ENCODE results near the gene ZFP62.

DNA sequence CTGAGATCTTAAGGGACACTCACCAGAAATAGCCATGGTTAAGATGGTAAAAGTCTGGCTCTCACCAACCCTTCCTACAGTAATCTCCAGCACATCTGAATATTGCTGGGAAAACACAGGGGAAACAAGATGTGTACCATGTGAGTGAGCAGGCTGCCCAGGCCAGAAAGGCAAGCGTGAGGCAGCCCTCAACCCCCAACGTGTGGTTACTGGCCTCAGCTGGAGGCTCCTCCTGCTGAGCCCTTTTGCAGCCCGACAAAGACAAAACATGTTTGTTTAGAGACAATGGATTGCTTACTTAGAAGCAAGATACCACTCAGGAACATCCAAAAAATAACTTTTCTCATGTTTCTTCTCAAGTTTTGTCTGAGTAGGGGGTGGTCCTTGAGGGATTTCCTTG, 16.6 kb downstream of the ZFP62 start:
- TF ChIP-seq MAFK (IDR thresholded peaks at IDR 0.05; ENCODE audit: low read depth, low read length) (no peak), POLR2A (IDR thresholded peaks at IDR 0.05; ENCODE audit: low read depth, low read length) (no peak), RAD21 (IDR thresholded peaks at IDR 0.05; ENCODE audit: low read length) (no peak), RCOR1 (IDR thresholded peaks at IDR 0.05; ENCODE audit: insufficient replicate concordance, low read length) (no peak), CEBPB (IDR thresholded peaks at IDR 0.05; ENCODE audit: low read depth, low read length) (no peak), CHD1 (IDR thresholded peaks at IDR 0.05; ENCODE audit: low read depth, low read length) (no peak), RFX5 (IDR thresholded peaks at IDR 0.05; ENCODE audit: low read depth, low read length) (no peak), MXI1 (IDR thresholded peaks at IDR 0.05; ENCODE audit: borderline replicate concordance, low read depth, low read length) (no peak)
- TF ChIP-seq, protein P1, sequence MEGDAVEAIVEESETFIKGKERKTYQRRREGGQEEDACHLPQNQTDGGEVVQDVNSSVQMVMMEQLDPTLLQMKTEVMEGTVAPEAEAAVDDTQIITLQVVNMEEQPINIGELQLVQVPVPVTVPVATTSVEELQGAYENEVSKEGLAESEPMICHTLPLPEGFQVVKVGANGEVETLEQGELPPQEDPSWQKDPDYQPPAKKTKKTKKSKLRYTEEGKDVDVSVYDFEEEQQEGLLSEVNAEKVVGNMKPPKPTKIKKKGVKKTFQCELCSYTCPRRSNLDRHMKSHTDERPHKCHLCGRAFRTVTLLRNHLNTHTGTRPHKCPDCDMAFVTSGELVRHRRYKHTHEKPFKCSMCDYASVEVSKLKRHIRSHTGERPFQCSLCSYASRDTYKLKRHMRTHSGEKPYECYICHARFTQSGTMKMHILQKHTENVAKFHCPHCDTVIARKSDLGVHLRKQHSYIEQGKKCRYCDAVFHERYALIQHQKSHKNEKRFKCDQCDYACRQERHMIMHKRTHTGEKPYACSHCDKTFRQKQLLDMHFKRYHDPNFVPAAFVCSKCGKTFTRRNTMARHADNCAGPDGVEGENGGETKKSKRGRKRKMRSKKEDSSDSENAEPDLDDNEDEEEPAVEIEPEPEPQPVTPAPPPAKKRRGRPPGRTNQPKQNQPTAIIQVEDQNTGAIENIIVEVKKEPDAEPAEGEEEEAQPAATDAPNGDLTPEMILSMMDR (conservative IDR thresholded peaks at IDR 0.05; ENCODE audit: low read depth, low read length) = no peak
- TF ChIP-seq, protein P2, sequence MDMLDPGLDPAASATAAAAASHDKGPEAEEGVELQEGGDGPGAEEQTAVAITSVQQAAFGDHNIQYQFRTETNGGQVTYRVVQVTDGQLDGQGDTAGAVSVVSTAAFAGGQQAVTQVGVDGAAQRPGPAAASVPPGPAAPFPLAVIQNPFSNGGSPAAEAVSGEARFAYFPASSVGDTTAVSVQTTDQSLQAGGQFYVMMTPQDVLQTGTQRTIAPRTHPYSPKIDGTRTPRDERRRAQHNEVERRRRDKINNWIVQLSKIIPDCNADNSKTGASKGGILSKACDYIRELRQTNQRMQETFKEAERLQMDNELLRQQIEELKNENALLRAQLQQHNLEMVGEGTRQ (IDR thresholded peaks at IDR 0.05; ENCODE audit: low read depth, low read length) = no peak

Measured in IMR-90 (cell line).